A673 (cell line): ENCODE results near the gene HINT3.

Source experiments
- EZH2 ChIP-seq: fragments of 200-600 bp; sonication (generic); IDR thresholded peaks from 2 replicates; pipeline ENCODE4 v1.6.1; 2017; ENCODE audit warnings: borderline replicate concordance, low read depth, mild to moderate bottlenecking, mixed read lengths, antibody characterized with exemption, low read length; ENCODE audit not compliant: poor library complexity, severe bottlenecking
- TF ChIP-seq, protein P1 (sequence below): fragments of 300-800, 200-600 bp; sonication (generic); conservative IDR thresholded peaks from 2 replicates; pipeline ENCODE4 v1.5.1; 2017; ENCODE audit warnings: low read depth, mild to moderate bottlenecking, antibody characterized with exemption, low read length, moderate library complexity, mixed read lengths

- no peak for TF ChIP-seq EZH2
- TF ChIP-seq, protein P1, sequence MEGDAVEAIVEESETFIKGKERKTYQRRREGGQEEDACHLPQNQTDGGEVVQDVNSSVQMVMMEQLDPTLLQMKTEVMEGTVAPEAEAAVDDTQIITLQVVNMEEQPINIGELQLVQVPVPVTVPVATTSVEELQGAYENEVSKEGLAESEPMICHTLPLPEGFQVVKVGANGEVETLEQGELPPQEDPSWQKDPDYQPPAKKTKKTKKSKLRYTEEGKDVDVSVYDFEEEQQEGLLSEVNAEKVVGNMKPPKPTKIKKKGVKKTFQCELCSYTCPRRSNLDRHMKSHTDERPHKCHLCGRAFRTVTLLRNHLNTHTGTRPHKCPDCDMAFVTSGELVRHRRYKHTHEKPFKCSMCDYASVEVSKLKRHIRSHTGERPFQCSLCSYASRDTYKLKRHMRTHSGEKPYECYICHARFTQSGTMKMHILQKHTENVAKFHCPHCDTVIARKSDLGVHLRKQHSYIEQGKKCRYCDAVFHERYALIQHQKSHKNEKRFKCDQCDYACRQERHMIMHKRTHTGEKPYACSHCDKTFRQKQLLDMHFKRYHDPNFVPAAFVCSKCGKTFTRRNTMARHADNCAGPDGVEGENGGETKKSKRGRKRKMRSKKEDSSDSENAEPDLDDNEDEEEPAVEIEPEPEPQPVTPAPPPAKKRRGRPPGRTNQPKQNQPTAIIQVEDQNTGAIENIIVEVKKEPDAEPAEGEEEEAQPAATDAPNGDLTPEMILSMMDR: no peak
Observed at GRCh38 chr6:126010040-126010439, 53.5 kb downstream of the HINT3 start.
